Measurements from ENCODE around the gene MARCHF3. TPM values are rescaled to one million over a fixed set of nuclear protein-coding genes. Genes with fewer than 3 reads are reported as not detected.
"Not testable (repeated sequence)": the region's sequence is repeated elsewhere in the genome, so short reads cannot be mapped to it uniquely, and the experiment has no call there.

Gene MARCHF3
- total and polyA plus RNA-seq, 7 donors, result 4.4 to 31.8 (median 14.6) TPM

- H3K36me3 ChIP-seq, result no peaks in the 10 kb centered on the region
- intact Hi-C loops (cut with DNase I), result no loop called here
These were observed 130.9 kb downstream of the MARCHF3 start for GRCh38 chr5:126899476-126899875.

GRCh38 chr5:126897851-126898630, 132.3 kb downstream of the MARCHF3 start:
- H3K9me3 ChIP-seq, result no peaks in the 10 kb centered on the region
- TF ChIP-seq POLR2A (IDR thresholded peaks at IDR 0.05) (no peak), EP300 (IDR thresholded peaks at IDR 0.05) (no peak), CTCF (IDR thresholded peaks at IDR 0.05) (no peak), POLR2AphosphoS5 (IDR thresholded peaks at IDR 0.05) (no peak)
- H3K36me3 ChIP-seq, result no peaks in the 10 kb centered on the region
- H3K4me3 ChIP-seq, result no peak overlapping the region
- H3K27ac ChIP-seq, result no peak overlapping the region
- H3K4me1 ChIP-seq, result no peaks in the 10 kb centered on the region
- WGBS, 2 donors, result 93 to 96% methylated on average over 5 of the region's 5 CpGs
- DNase-seq, result no peak
- intact Hi-C loops (cut with DNase I), result no loop called here
- H3K27me3 ChIP-seq, result no peaks in the 10 kb centered on the region

More at GRCh38 chr5:126899476-126899875, 130.9 kb downstream of the MARCHF3 start:
- DNase-seq, result no peak
- Histone ChIP-seq H3K27me3 (no peaks in the 10 kb centered on the region), H3K4me1 (no peaks in the 10 kb centered on the region), H3K27ac (no peak overlapping the region), H3K9me3 (no peaks in the 10 kb centered on the region), H3K4me3 (no peak overlapping the region)
- TF ChIP-seq CTCF (IDR thresholded peaks at IDR 0.05) (no peak), POLR2AphosphoS5 (IDR thresholded peaks at IDR 0.05) (no peak), EP300 (IDR thresholded peaks at IDR 0.05) (no peak), POLR2A (IDR thresholded peaks at IDR 0.05) (no peak)

GRCh38 chr5:126896170-126896702, 134.1 kb downstream of the MARCHF3 start:
- Histone ChIP-seq H3K9me3 (no peaks in the 10 kb centered on the region), H3K4me3 (no peak overlapping the region), H3K36me3 (no peaks in the 10 kb centered on the region), H3K27ac (no peak overlapping the region), H3K4me1 (no peaks in the 10 kb centered on the region), H3K27me3 (no peaks in the 10 kb centered on the region)
- no peak for DNase-seq
- TF ChIP-seq POLR2AphosphoS5 (IDR thresholded peaks at IDR 0.05) (no peak), CTCF (IDR thresholded peaks at IDR 0.05) (no peak), EP300 (IDR thresholded peaks at IDR 0.05) (no peak), POLR2A (IDR thresholded peaks at IDR 0.05) (no peak)
- WGBS, 2 donors, result 94 to 95% methylated on average over 9 of the region's 9 CpGs
- intact Hi-C loops (cut with DNase I), result no loop called here

- intact Hi-C loops (cut with DNase I); H3K9me3 ChIP-seq; H3K27ac ChIP-seq; H3K27me3 ChIP-seq; DNase-seq; H3K4me3 ChIP-seq; H3K36me3 ChIP-seq; H3K4me1 ChIP-seq: not testable (repeated sequence)
- WGBS, 2 donors, result 89 to 94% methylated on average over 14 of the region's 14 CpGs
These were observed 134.6 kb downstream of the MARCHF3 start for GRCh38 chr5:126895712-126896111.

- H3K27me3 ChIP-seq; intact Hi-C loops (cut with DNase I); H3K9me3 ChIP-seq; H3K36me3 ChIP-seq; H3K4me1 ChIP-seq; H3K4me3 ChIP-seq; H3K27ac ChIP-seq; DNase-seq: not testable (repeated sequence)
- 95 to 99% methylated on average over 2 of the region's 2 CpGs for WGBS, 2 donors
These were observed 139.9 kb downstream of the MARCHF3 start for GRCh38 chr5:126890414-126890813.

GRCh38 chr5:126888175-126888574, 142.2 kb downstream of the MARCHF3 start:
- no peaks in the 10 kb centered on the region for H3K36me3 ChIP-seq
- no peaks in the 10 kb centered on the region for H3K27me3 ChIP-seq
- WGBS, 2 donors, result 73 to 83% methylated on average over 1 of the region's 1 CpG
- no peak overlapping the region for H3K27ac ChIP-seq
- intact Hi-C loops (cut with DNase I), result no loop called here
- no peaks in the 10 kb centered on the region for H3K9me3 ChIP-seq
- no peaks in the 10 kb centered on the region for H3K4me1 ChIP-seq
- no peak for DNase-seq
- no peak for TF ChIP-seq POLR2AphosphoS5 (IDR thresholded peaks at IDR 0.05)
- no peak overlapping the region for H3K4me3 ChIP-seq
